ENCODE data around the gene FAM117A.
A peak's percentile ranks its signal among the peaks of the same experiment; 100 is the strongest.

Gene FAM117A

GRCh38 chr17:49695698-49696232, 68.2 kb downstream of the FAM117A start:
- H3K4me3 ChIP-seq: no peak overlapping the region
- no peak for TF ChIP-seq CTCF (IDR thresholded peaks at IDR 0.05)
- peak overlapping the region; percentile 45 to 70 for H3K27ac ChIP-seq
- DNase-seq (ENCODE audit: low spot score): no peak

GRCh38 chr17:49694847-49695697, 68.9 kb downstream of the FAM117A start:
- peak; percentile 93 for TF ChIP-seq CTCF (IDR thresholded peaks at IDR 0.05)
- Histone ChIP-seq H3K4me3 (peak overlapping the region; percentile 6), H3K27ac (peak overlapping the region; percentile 44 to 45)
- no peak for DNase-seq (ENCODE audit: low spot score)

GRCh38 chr17:49692751-49693150, 71.2 kb downstream of the FAM117A start:
- Histone ChIP-seq H3K27ac (peak overlapping the region; percentile 95), H3K4me3 (no peak overlapping the region)
- no peak for TF ChIP-seq CTCF (IDR thresholded peaks at IDR 0.05)
- DNase-seq (ENCODE audit: low spot score): no peak

- DNase-seq (ENCODE audit: low spot score): no peak
- Histone ChIP-seq H3K4me3 (peak overlapping the region; percentile 49), H3K27ac (peak overlapping the region; percentile 95)
- no peak for TF ChIP-seq CTCF (IDR thresholded peaks at IDR 0.05)
Measured at GRCh38 chr17:49691677-49692191, 72.2 kb downstream of the FAM117A start.

- peak overlapping the region; percentile 49 for H3K4me3 ChIP-seq
- peak; percentile 92 for DNase-seq (ENCODE audit: low spot score)
- peak overlapping the region; percentile 95 for H3K27ac ChIP-seq
- TF ChIP-seq CTCF (IDR thresholded peaks at IDR 0.05): no peak
Measured at GRCh38 chr17:49691086-49691676, 72.8 kb downstream of the FAM117A start.

- DNase-seq (ENCODE audit: low spot score): no peak
- Histone ChIP-seq H3K4me3 (no peak overlapping the region), H3K27ac (peak overlapping the region; percentile 95)
- no peak for TF ChIP-seq CTCF (IDR thresholded peaks at IDR 0.05)
Measured at GRCh38 chr17:49690256-49690655, 73.7 kb downstream of the FAM117A start.
